ENCODE results near the gene ZNF341. TPM values are rescaled to one million over a fixed set of nuclear protein-coding genes. Genes with fewer than 3 reads are reported as not detected.
A peak's percentile ranks its signal among the peaks of the same experiment; 100 is the strongest.

ZNF341 gene
- total and polyA plus RNA-seq, 3 experiments from 2014 or later = 2.6 to 5.0 (median 4.5) TPM

DNA sequence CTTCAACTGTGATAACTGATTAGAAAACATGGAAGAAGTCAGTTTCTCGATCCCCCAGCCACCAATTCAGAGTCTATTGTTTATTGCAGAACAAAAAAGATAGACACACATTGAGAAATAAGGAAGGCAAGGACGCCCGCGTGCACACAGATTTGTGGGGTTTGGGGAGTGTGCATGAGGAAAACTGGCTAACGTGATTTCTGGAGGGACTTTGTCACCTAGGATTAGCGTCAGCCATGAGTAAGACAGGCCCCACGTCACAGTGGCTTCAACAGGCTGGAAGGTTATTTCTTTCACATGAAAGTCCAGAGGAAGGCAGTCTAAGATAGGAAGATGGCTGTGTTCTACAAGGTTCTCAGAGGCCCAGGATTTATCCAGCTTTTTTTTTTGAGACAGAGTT, 7.7 kb downstream of the ZNF341 start:
- H3K4me3 ChIP-seq (ENCODE audit: low read length) = no peak overlapping the region
- no peak overlapping the region for H3K27ac ChIP-seq (ENCODE audit: low read depth, low read length)
- no peaks in the 10 kb centered on the region for H3K4me1 ChIP-seq (ENCODE audit: insufficient read depth, low read length)
- no peak overlapping the region for H3K4me3 Mint-ChIP-seq
- peaks cover 1 to 5% (median 4%) of the 10 kb centered on the region in 3 donors for H3K4me1 Mint-ChIP-seq
- no peaks in the 10 kb centered on the region for H3K9me3 ChIP-seq (ENCODE audit: low read length)
- peaks cover 6 to 13% (median 6%) of the 10 kb centered on the region in 5 donors for H3K9me3 Mint-ChIP-seq
- H3K27ac Mint-ChIP-seq = no peak overlapping the region
- ChIA-PET CTCF (no interaction called here), POLR2A (no interaction called here)
- no peaks in the 10 kb centered on the region for H3K36me3 ChIP-seq (ENCODE audit: insufficient read depth, low read length)
- no peaks in the 10 kb centered on the region for H3K27me3 ChIP-seq (ENCODE audit: insufficient read depth, low read length, poor library complexity, severe bottlenecking)
- DNase-seq = no peak
- no peaks in the 10 kb centered on the region for H3K27me3 Mint-ChIP-seq
- peaks cover 7 to 12% (median 9%) of the 10 kb centered on the region in 3 donors for H3K36me3 Mint-ChIP-seq

DNA sequence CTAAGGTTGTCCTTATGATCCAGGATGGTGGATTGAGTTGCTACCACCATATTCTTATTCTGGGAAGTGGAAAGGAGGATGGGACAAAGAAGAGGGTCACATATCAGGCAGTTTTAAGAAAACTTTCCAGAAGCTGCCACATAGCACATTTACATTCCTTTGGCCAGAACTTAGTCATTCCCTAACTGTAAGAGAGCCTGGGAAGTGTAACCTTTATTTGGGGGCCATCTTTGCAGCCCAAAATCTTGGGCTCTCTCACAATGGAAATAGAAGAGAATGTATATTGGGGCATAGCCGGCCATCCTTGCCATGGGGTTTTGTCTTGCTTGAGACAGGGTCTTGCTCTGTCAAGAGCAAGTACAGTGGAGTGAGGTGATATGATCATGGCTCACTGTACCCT, 8.4 kb downstream of the ZNF341 start:
- DNase-seq = no peak
- peaks cover 1 to 5% (median 4%) of the 10 kb centered on the region in 3 donors for H3K4me1 Mint-ChIP-seq
- Histone ChIP-seq H3K9me3 (ENCODE audit: low read length) (no peaks in the 10 kb centered on the region), H3K4me1 (ENCODE audit: insufficient read depth, low read length) (no peaks in the 10 kb centered on the region), H3K4me3 (ENCODE audit: low read length) (no peak overlapping the region), H3K27ac (ENCODE audit: low read depth, low read length) (no peak overlapping the region), H3K36me3 (ENCODE audit: insufficient read depth, low read length) (no peaks in the 10 kb centered on the region), H3K27me3 (ENCODE audit: insufficient read depth, low read length, poor library complexity, severe bottlenecking) (no peaks in the 10 kb centered on the region)
- no peak overlapping the region for H3K27ac Mint-ChIP-seq
- ChIA-PET POLR2A (no interaction called here), CTCF (no interaction called here)
- peaks cover 9 to 15% (median 11%) of the 10 kb centered on the region in 3 donors for H3K36me3 Mint-ChIP-seq
- no peaks in the 10 kb centered on the region for H3K27me3 Mint-ChIP-seq
- H3K9me3 Mint-ChIP-seq = peaks cover 6 to 13% (median 6%) of the 10 kb centered on the region in 5 donors
- no peak overlapping the region for H3K4me3 Mint-ChIP-seq

DNA sequence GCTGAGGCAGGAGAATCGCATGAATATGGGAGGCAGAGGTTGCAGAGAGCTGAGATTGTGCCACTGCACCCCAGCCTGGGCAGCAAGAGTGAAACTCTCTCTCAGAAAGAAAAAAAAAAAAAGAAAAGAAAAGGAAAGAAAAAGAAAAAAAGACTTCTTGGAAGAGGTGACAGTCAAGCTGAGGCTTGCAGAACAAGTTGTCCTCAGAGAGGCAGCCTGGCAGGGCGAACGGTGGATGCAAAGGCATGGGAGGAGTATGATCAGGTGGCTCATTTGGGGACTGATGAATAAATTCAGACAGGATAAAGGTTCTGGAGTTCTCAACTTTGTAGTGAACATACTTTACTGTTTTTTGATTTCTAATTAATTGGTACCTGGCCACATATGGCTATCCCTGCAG, 12.4 kb downstream of the ZNF341 start:
- Histone ChIP-seq H3K27ac (ENCODE audit: low read depth, low read length) (no peak overlapping the region), H3K4me3 (ENCODE audit: low read length) (no peak overlapping the region), H3K36me3 (ENCODE audit: insufficient read depth, low read length) (no peaks in the 10 kb centered on the region), H3K27me3 (ENCODE audit: insufficient read depth, low read length, poor library complexity, severe bottlenecking) (no peaks in the 10 kb centered on the region), H3K9me3 (ENCODE audit: low read length) (no peaks in the 10 kb centered on the region), H3K4me1 (ENCODE audit: insufficient read depth, low read length) (no peaks in the 10 kb centered on the region)
- H3K9me3 Mint-ChIP-seq = peaks cover 0 to 1% (median 0%) of the 10 kb centered on the region in 5 donors
- H3K27ac Mint-ChIP-seq = no peak overlapping the region
- H3K36me3 Mint-ChIP-seq = peaks cover 5 to 30% (median 5%) of the 10 kb centered on the region in 3 donors
- ChIA-PET CTCF (no interaction called here), POLR2A (no interaction called here)
- no peaks in the 10 kb centered on the region for H3K27me3 Mint-ChIP-seq
- no peak overlapping the region for H3K4me3 Mint-ChIP-seq
- no peak for DNase-seq
- H3K4me1 Mint-ChIP-seq = peaks cover 0 to 4% (median 4%) of the 10 kb centered on the region in 3 donors

DNA sequence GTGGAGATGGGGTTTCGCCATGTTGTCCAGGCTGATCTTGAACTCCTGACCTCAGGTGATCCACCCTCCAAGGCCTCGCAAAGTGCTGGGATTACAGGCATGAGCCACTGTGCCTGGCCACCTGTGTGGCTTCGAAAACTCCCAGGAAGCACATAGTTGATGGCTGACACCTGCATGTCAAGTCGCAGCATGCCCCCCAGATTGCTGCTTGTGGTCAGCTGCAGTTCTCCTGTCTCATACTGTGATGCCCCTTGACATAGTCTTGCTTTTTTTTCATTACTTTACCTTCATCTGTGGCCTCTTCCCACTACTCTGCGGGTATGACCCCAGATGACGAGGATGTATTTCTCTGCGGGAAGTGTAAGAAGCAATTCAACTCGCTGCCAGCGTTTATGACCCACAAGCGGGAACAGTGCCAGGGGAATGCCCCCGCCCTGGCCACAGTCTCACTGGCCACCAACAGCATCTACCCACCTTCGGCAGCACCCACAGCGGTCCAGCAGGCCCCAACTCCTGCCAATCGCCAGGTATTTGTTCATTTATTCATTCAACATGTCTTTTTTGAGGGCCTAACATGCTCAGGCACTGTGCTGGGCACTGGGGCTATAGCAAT, 13.1 kb downstream of the ZNF341 start:
- ChIA-PET POLR2A (no interaction called here), CTCF (no interaction called here)
- no peak overlapping the region for H3K4me3 ChIP-seq (ENCODE audit: low read length)
- Mint-ChIP-seq H3K9me3 (peaks cover 0 to 1% (median 0%) of the 10 kb centered on the region in 5 donors), H3K27ac (no peak overlapping the region), H3K36me3 (peaks cover 5 to 30% (median 5%) of the 10 kb centered on the region in 3 donors), H3K27me3 (no peaks in the 10 kb centered on the region), H3K4me1 (no peaks in the 10 kb centered on the region), H3K4me3 (no peak overlapping the region)
- H3K36me3 ChIP-seq (ENCODE audit: insufficient read depth, low read length) = no peaks in the 10 kb centered on the region
- no peak overlapping the region for H3K27ac ChIP-seq (ENCODE audit: low read depth, low read length)
- no peak for DNase-seq
- no peaks in the 10 kb centered on the region for H3K27me3 ChIP-seq (ENCODE audit: insufficient read depth, low read length, poor library complexity, severe bottlenecking)
- no peaks in the 10 kb centered on the region for H3K9me3 ChIP-seq (ENCODE audit: low read length)
- no peaks in the 10 kb centered on the region for H3K4me1 ChIP-seq (ENCODE audit: insufficient read depth, low read length)

DNA sequence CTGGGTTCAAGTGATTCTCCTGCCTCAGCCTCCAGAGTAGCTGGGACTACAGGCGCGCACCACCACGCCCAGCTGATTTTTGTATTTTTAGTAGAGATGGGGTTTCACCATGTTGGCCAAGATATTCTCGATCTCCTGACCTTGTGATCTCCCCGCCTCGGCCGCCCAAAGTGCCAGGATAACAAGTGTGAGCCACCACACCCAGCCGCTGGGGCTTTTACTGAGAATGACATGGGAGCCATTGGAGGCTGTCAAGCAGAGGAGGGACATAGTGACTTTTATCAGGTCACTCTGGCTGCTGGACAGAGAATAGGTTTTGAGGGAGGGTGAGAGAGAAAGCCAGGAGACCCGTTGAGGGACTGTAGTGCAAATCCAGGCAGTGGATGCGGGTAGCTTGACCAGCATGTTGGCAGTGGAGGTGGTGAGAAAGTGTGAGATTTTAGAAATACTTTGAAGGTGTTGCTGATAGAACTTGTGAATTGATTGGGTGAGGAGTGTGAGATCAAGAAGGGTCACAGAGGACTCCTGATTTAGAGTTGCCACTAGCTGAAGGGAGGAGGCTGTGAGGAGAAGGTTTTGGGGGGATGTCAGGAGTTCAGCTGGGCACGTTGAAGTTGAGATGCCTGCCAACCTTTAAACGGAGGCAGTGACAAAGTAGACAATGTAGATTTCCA, 14.7 kb downstream of the ZNF341 start:
- peak overlapping the region in 1 of 7 donors; percentile 18 for H3K4me3 Mint-ChIP-seq
- no peaks in the 10 kb centered on the region for H3K27me3 Mint-ChIP-seq
- POLR2A ChIA-PET = no interaction called here

DNA sequence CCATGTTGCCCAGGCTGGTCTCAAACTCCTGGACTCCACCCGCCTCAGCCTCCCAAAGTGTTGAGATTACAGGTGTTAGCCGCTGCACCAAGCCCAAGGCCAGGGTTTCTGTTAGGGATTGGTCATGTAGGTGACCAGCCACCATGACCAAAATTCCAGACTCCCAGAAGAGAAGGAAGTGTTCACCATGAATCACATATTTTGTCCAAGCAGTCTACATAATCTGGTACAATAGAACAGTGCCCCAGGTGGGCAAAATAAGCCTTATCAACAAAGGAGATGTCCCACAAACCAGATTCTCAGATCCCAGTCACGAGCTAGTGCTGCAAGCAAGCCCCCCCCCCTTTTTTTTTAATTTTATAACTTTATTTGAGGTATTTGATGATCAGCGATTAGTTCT, 20.0 kb downstream of the ZNF341 start:
- H3K36me3 ChIP-seq (ENCODE audit: insufficient read depth, low read length) = no peaks in the 10 kb centered on the region
- ChIA-PET CTCF (interaction anchor here (0.6 kb wide), 1 partner anchor 1076 kb away, joined by 3 read pairs; no protein-coding TSS in a partner anchor), POLR2A (no interaction called here)
- no peak overlapping the region for H3K4me3 Mint-ChIP-seq
- H3K4me3 ChIP-seq (ENCODE audit: low read length) = no peak overlapping the region
- H3K4me1 Mint-ChIP-seq = peaks cover 0 to 7% (median 6%) of the 10 kb centered on the region in 3 donors
- no peak for DNase-seq
- no peak overlapping the region for H3K27ac ChIP-seq (ENCODE audit: low read depth, low read length)
- peaks cover 5 to 58% (median 15%) of the 10 kb centered on the region in 3 donors for H3K36me3 Mint-ChIP-seq
- H3K4me1 ChIP-seq (ENCODE audit: insufficient read depth, low read length) = no peaks in the 10 kb centered on the region
- H3K9me3 Mint-ChIP-seq = no peaks in the 10 kb centered on the region
- H3K27ac Mint-ChIP-seq = peak overlapping the region in 1 of 8 donors; percentile 15
- no peaks in the 10 kb centered on the region for H3K27me3 Mint-ChIP-seq
- no peaks in the 10 kb centered on the region for H3K9me3 ChIP-seq (ENCODE audit: low read length)
- H3K27me3 ChIP-seq (ENCODE audit: insufficient read depth, low read length, poor library complexity, severe bottlenecking) = no peaks in the 10 kb centered on the region

More for the DNA sequence above, 14.7 kb downstream of the ZNF341 start:
- Histone ChIP-seq H3K4me1 (ENCODE audit: insufficient read depth, low read length) (no peaks in the 10 kb centered on the region), H3K9me3 (ENCODE audit: low read length) (no peaks in the 10 kb centered on the region), H3K36me3 (ENCODE audit: insufficient read depth, low read length) (no peaks in the 10 kb centered on the region), H3K4me3 (ENCODE audit: low read length) (no peak overlapping the region), H3K27ac (ENCODE audit: low read depth, low read length) (no peak overlapping the region), H3K27me3 (ENCODE audit: insufficient read depth, low read length, poor library complexity, severe bottlenecking) (no peaks in the 10 kb centered on the region)
- CTCF ChIA-PET = no interaction called here
- H3K9me3 Mint-ChIP-seq = peaks cover 0 to 1% (median 0%) of the 10 kb centered on the region in 5 donors
- H3K4me1 Mint-ChIP-seq = no peaks in the 10 kb centered on the region
- peak overlapping the region in 1 of 8 donors; percentile 67 for H3K27ac Mint-ChIP-seq
- DNase-seq = no peak
- H3K36me3 Mint-ChIP-seq = peaks cover 5 to 40% (median 10%) of the 10 kb centered on the region in 3 donors

DNA sequence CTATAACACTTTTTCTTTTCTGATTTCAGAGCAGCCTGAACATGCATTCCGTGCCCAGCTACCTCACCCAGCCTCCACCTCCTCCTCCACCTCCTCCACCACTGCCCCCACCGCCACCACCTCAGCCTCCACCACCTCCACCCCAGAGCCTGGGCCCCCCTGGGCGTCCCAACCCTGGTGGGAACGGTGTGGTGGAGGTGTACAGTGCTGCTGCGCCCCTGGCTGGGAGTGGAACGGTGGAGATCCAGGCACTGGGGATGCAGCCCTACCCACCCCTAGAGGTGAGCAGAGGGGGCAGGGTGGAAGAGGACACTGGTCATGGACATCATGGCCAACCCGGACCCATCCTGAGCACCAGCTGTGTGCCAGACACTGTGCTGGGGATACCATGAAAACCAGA, 21.3 kb downstream of the ZNF341 start:
- Histone ChIP-seq H3K4me3 (ENCODE audit: low read length) (no peak overlapping the region), H3K9me3 (ENCODE audit: low read length) (no peaks in the 10 kb centered on the region), H3K4me1 (ENCODE audit: insufficient read depth, low read length) (no peaks in the 10 kb centered on the region), H3K36me3 (ENCODE audit: insufficient read depth, low read length) (no peaks in the 10 kb centered on the region), H3K27me3 (ENCODE audit: insufficient read depth, low read length, poor library complexity, severe bottlenecking) (no peaks in the 10 kb centered on the region), H3K27ac (ENCODE audit: low read depth, low read length) (no peak overlapping the region)
- DNase-seq = no peak
- H3K4me1 Mint-ChIP-seq = peaks cover 2 to 7% (median 6%) of the 10 kb centered on the region in 3 donors
- peaks cover 0 to 3% (median 0%) of the 10 kb centered on the region in 5 donors for H3K9me3 Mint-ChIP-seq
- H3K27ac Mint-ChIP-seq = no peak overlapping the region
- no peak overlapping the region for H3K4me3 Mint-ChIP-seq
- ChIA-PET POLR2A (no interaction called here), CTCF (no interaction called here)
- no peaks in the 10 kb centered on the region for H3K27me3 Mint-ChIP-seq
- H3K36me3 Mint-ChIP-seq = peaks cover 15 to 59% (median 23%) of the 10 kb centered on the region in 3 donors

DNA sequence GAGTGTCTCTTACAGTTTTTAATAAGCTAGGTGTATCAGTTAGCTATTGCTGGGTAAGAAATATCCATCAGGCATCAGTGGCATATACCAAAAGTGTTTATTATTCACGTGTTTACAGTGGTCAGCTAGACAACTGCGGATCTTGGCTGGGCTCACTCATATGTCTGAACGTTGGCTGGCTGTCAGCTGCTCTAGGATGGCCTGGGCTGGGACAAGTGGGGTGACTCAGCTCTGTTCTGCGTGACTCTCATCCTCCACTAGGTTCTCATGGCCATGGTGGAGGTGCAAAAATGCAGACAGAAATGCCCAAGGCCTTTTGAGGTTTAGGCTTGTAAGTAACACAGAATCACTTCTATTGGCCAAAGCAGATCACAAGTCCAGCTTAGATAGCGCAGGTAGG, 22.0 kb downstream of the ZNF341 start:
- peaks cover 19 to 55% (median 24%) of the 10 kb centered on the region in 3 donors for H3K36me3 Mint-ChIP-seq
- ChIA-PET CTCF (no interaction called here), POLR2A (interaction anchor here (0.6 kb wide), 1 partner anchor 61 kb away, joined by 10 read pairs; no protein-coding TSS in a partner anchor)
- Histone ChIP-seq H3K4me3 (ENCODE audit: low read length) (no peak overlapping the region), H3K27ac (ENCODE audit: low read depth, low read length) (no peak overlapping the region), H3K27me3 (ENCODE audit: insufficient read depth, low read length, poor library complexity, severe bottlenecking) (no peaks in the 10 kb centered on the region), H3K4me1 (ENCODE audit: insufficient read depth, low read length) (no peaks in the 10 kb centered on the region), H3K36me3 (ENCODE audit: insufficient read depth, low read length) (no peaks in the 10 kb centered on the region), H3K9me3 (ENCODE audit: low read length) (no peaks in the 10 kb centered on the region)
- peaks cover 0 to 3% (median 0%) of the 10 kb centered on the region in 5 donors for H3K9me3 Mint-ChIP-seq
- DNase-seq = no peak
- H3K27me3 Mint-ChIP-seq = no peaks in the 10 kb centered on the region
- peak overlapping the region in 1 of 8 donors; percentile 37 for H3K27ac Mint-ChIP-seq
- H3K4me3 Mint-ChIP-seq = no peak overlapping the region
- peaks cover 2 to 7% (median 6%) of the 10 kb centered on the region in 3 donors for H3K4me1 Mint-ChIP-seq

Data from CD8-positive, alpha-beta memory T cell (primary cell).